ENCODE measurements around the gene UBE2L5.

The UBE2L5 gene

GRCh38 chr13:30416471-30416870 is 5.8 kb upstream of the UBE2L5 start:
- no peak overlapping the region for H3K4me3 ChIP-seq (ENCODE audit: low read depth, low read length)
- no peak for TF ChIP-seq ZNF626 (tag by site-specific recombination; IDR thresholded peaks at IDR 0.05)
- no peak for TF ChIP-seq AEBP2 (tag by site-specific recombination; IDR thresholded peaks at IDR 0.05; ENCODE audit: borderline replicate concordance)
- TF ChIP-seq ZNF544 (tag by site-specific recombination; IDR thresholded peaks at IDR 0.05) = no peak
- no peak for TF ChIP-seq ZNF274 (IDR thresholded peaks at IDR 0.05; ENCODE audit: low read length)
- TF ChIP-seq ZNF274 (tag by site-specific recombination; IDR thresholded peaks at IDR 0.05; ENCODE audit: borderline replicate concordance) = no peak
- TF ChIP-seq GLI4 (tag by site-specific recombination; IDR thresholded peaks at IDR 0.05) = no peak
- TF ChIP-seq, protein P1, sequence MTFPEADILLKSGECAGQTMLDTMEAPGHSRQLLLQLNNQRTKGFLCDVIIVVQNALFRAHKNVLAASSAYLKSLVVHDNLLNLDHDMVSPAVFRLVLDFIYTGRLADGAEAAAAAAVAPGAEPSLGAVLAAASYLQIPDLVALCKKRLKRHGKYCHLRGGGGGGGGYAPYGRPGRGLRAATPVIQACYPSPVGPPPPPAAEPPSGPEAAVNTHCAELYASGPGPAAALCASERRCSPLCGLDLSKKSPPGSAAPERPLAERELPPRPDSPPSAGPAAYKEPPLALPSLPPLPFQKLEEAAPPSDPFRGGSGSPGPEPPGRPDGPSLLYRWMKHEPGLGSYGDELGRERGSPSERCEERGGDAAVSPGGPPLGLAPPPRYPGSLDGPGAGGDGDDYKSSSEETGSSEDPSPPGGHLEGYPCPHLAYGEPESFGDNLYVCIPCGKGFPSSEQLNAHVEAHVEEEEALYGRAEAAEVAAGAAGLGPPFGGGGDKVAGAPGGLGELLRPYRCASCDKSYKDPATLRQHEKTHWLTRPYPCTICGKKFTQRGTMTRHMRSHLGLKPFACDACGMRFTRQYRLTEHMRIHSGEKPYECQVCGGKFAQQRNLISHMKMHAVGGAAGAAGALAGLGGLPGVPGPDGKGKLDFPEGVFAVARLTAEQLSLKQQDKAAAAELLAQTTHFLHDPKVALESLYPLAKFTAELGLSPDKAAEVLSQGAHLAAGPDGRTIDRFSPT (tag by site-specific recombination; IDR thresholded peaks at IDR 0.05) = no peak
- H3K27ac ChIP-seq (ENCODE audit: extremely low read depth, low read depth, low read length) = no peak overlapping the region
- H3K36me3 ChIP-seq (ENCODE audit: control insufficient read depth in 2 of 2, insufficient read depth in 1 of 2, low read length in 2 of 2) = no peaks in the 10 kb centered on the region
- H3K4me1 ChIP-seq (ENCODE audit: control insufficient read depth, insufficient read depth, low read length) = no peaks in the 10 kb centered on the region
- ChIA-PET POLR2A (no interaction called here), CTCF (interaction anchor here (0.6 kb wide), 1 partner anchor 167 kb away, joined by 5 read pairs; no protein-coding TSS in a partner anchor)
- H3K9me3 ChIP-seq (ENCODE audit: control insufficient read depth, insufficient read depth, low read depth, low read length) = no peaks in the 10 kb centered on the region

- H3K36me3 ChIP-seq (ENCODE audit: control insufficient read depth in 2 of 2, insufficient read depth in 1 of 2, low read length in 2 of 2) = no peaks in the 10 kb centered on the region
- CTCF ChIA-PET = interaction anchor here (0.6 kb wide), 1 partner anchor 218 kb away, joined by 3 read pairs; no protein-coding TSS in a partner anchor
- TF ChIP-seq ZNF830 (tag by site-specific recombination; IDR thresholded peaks at IDR 0.05; ENCODE audit: low read depth) = no peak
- 0 out of 2 replicates have a peak, but pooled peaks have one; percentile 16 for TF ChIP-seq ZNF664 (tag by site-specific recombination; IDR thresholded peaks at IDR 0.05)
- no peaks in the 10 kb centered on the region for H3K4me1 ChIP-seq (ENCODE audit: control insufficient read depth, insufficient read depth, low read length)
- no peak overlapping the region for H3K27ac ChIP-seq (ENCODE audit: extremely low read depth, low read depth, low read length)
- no peak overlapping the region for H3K4me3 ChIP-seq (ENCODE audit: low read depth, low read length)
- POLR2A ChIA-PET = no interaction called here
- H3K9me3 ChIP-seq (ENCODE audit: control insufficient read depth, insufficient read depth, low read depth, low read length) = no peaks in the 10 kb centered on the region
Observed at GRCh38 chr13:30418075-30418716, 4.1 kb upstream of the UBE2L5 start.

DNA sequence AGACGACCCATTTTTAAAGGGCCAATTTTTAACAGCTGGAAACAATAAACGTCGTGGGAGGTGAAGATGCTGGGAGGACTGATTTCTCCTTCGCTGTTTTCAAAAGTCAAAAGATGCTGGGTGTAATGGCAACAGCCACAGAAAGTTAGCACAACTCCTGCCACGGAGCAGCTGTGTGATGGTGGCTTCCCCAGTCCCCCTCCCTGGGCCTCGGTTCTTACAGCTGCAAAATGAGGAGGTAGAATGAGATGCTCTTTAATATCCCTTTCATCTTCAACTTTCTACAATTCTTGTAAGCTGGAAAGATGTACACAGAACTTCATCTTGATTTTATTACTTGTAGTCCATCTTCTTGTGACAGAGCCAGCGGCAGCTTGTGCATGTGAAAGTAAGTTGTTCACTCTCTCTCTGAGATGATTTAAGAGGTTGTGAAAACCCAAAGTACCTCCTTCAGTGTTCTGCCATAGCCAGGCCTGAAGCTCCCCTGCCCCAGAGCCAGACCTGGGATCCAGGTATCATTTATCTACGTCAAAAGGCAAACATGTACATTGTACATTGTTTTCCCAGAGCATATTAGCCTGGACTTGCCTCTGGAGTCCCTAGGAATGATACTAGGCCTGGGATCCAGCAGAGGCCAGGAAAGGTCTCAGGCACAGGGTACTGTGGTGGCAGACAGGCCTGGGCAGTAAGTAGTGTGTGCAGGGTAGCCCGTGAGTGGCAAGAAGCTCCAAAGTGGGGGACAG is 3.4 kb upstream of the UBE2L5 start:
- no peak overlapping the region for H3K4me3 ChIP-seq (ENCODE audit: low read depth, low read length)
- no peaks in the 10 kb centered on the region for H3K9me3 ChIP-seq (ENCODE audit: control insufficient read depth, insufficient read depth, low read depth, low read length)
- TF ChIP-seq ZNF214 (tag by site-specific recombination; IDR thresholded peaks at IDR 0.05; ENCODE audit: borderline replicate concordance) (no peak), ZNF274 (IDR thresholded peaks at IDR 0.05; ENCODE audit: low read length) (no peak), ZNF274 (tag by site-specific recombination; IDR thresholded peaks at IDR 0.05; ENCODE audit: borderline replicate concordance) (no peak), ZFP41 (tag by site-specific recombination; IDR thresholded peaks at IDR 0.05; ENCODE audit: borderline replicate concordance) (no peak), ZNF391 (tag by site-specific recombination; IDR thresholded peaks at IDR 0.05; ENCODE audit: borderline replicate concordance, low read depth) (no peak), GLI2 (tag by site-specific recombination; IDR thresholded peaks at IDR 0.05; ENCODE audit: borderline replicate concordance, low read depth) (no peak), ZNF510 (tag by site-specific recombination; IDR thresholded peaks at IDR 0.05; ENCODE audit: insufficient replicate concordance) (no peak), EGR2 (tag by site-specific recombination; IDR thresholded peaks at IDR 0.05; ENCODE audit: low read depth) (no peak), ZBTB21 (tag by site-specific recombination; IDR thresholded peaks at IDR 0.05) (no peak), ZNF626 (tag by site-specific recombination; IDR thresholded peaks at IDR 0.05) (no peak), ZNF211 (tag by site-specific recombination; IDR thresholded peaks at IDR 0.05; ENCODE audit: low read depth) (no peak), ZNF660 (tag by site-specific recombination; IDR thresholded peaks at IDR 0.05) (no peak), ZNF433 (tag by site-specific recombination; IDR thresholded peaks at IDR 0.05; ENCODE audit: low read depth) (no peak)
- TF ChIP-seq, protein P2, sequence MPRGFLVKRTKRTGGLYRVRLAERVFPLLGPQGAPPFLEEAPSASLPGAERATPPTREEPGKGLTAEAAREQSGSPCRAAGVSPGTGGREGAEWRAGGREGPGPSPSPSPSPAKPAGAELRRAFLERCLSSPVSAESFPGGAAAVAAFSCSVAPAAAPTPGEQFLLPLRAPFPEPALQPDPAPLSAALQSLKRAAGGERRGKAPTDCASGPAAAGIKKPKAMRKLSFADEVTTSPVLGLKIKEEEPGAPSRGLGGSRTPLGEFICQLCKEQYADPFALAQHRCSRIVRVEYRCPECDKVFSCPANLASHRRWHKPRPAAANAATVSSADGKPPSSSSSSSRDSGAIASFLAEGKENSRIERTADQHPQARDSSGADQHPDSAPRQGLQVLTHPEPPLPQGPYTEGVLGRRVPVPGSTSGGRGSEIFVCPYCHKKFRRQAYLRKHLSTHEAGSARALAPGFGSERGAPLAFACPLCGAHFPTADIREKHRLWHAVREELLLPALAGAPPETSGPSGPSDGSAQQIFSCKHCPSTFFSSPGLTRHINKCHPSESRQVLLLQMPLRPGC (tag by site-specific recombination; IDR thresholded peaks at IDR 0.05) = no peak
- H3K4me1 ChIP-seq (ENCODE audit: control insufficient read depth, insufficient read depth, low read length) = no peaks in the 10 kb centered on the region
- no peaks in the 10 kb centered on the region for H3K36me3 ChIP-seq (ENCODE audit: control insufficient read depth in 2 of 2, insufficient read depth in 1 of 2, low read length in 2 of 2)
- ChIA-PET CTCF (no interaction called here), POLR2A (no interaction called here)
- H3K27ac ChIP-seq (ENCODE audit: extremely low read depth, low read depth, low read length) = no peak overlapping the region
